IMR-90 (cell line): Measurements from ENCODE around the gene PARK7. TPM values are rescaled to one million over a fixed set of nuclear protein-coding genes. Genes with fewer than 3 reads are reported as not detected.

Experiments used
- ATAC-seq: fragments of 200-7000 bp; cut with Tn5 transposase; 2 replicates; pipeline ENCODE4 v1.9.1; 2020; ENCODE audit warnings: low read depth, mild to moderate bottlenecking, moderate library complexity
- BruUV-seq: library from RNA; stranded (reverse); fragments of 400-500 nt; replicated peaks from 2 replicates; lab custom pipeline; 2021; lab: Mats Ljungman, UMichigan
- CTCF ChIA-PET: fragments of 300-600 bp; formaldehyde crosslinking; extraction: SDS; loops from one replicate; lab custom pipeline; 2021; ENCODE audit warnings: antibody characterized with exemption; lab: Yijun Ruan, JAX
- POLR2A ChIA-PET: fragments of 300-600 bp; sonication (Branson Sonifier 250); formaldehyde crosslinking; loops from one replicate; lab custom pipeline; 2022; ENCODE audit warnings: antibody characterized with exemption; ENCODE audit not compliant: unreplicated experiment; lab: Charles Lee
- DNase-seq: peaks from one replicate; pipeline ENCODE4 v3.0.0; 2013
- H2AFZ ChIP-seq: replicated peaks from 2 replicates; pipeline ENCODE3; 2013; ENCODE audit warnings: low read length, mild to moderate bottlenecking; ENCODE audit not compliant: poor library complexity
- H2AK5ac ChIP-seq: 2 replicates; pipeline ENCODE4 v1.6.1; 2013; ENCODE audit warnings: low read depth, low read length, inconsistent platforms
- H2AK9ac ChIP-seq: replicated peaks from 2 replicates; pipeline ENCODE3; 2013; ENCODE audit warnings: mild to moderate bottlenecking, low read depth, low read length, moderate library complexity; ENCODE audit not compliant: poor library complexity
- H2BK120ac ChIP-seq: 2 replicates; pipeline ENCODE4 v1.6.1; 2013; ENCODE audit warnings: low read depth, low read length, inconsistent platforms
- H2BK15ac ChIP-seq: 3 replicates; pipeline ENCODE4 v1.6.1; 2013; ENCODE audit warnings: low read depth, low read length, inconsistent platforms
- H2BK20ac ChIP-seq: 2 replicates; pipeline ENCODE4 v1.6.1; 2013; ENCODE audit warnings: low read depth, mild to moderate bottlenecking, inconsistent platforms, low read length, moderate library complexity
- H2BK5ac ChIP-seq: 2 replicates; pipeline ENCODE4 v1.6.1; 2013; ENCODE audit warnings: mild to moderate bottlenecking, low read depth, low read length, inconsistent platforms; ENCODE audit not compliant: poor library complexity, severe bottlenecking
- H3K14ac ChIP-seq: replicated peaks from 2 replicates; pipeline ENCODE4 v1.6.1; 2013; ENCODE audit warnings: low read depth, low read length, inconsistent platforms
- H3K18ac ChIP-seq: 2 replicates; pipeline ENCODE4 v1.6.1; 2013; ENCODE audit warnings: low read depth, low read length, control low read depth
- H3K23ac ChIP-seq: 2 replicates; pipeline ENCODE4 v1.6.1; 2013; ENCODE audit warnings: low read depth, low read length, inconsistent platforms
- H3K27ac ChIP-seq: 2 replicates; pipeline ENCODE4 v1.5.1; 2013; ENCODE audit warnings: mild to moderate bottlenecking, control low read depth, low read length; ENCODE audit not compliant: insufficient read depth
- H3K27me3 ChIP-seq: 2 replicates; pipeline ENCODE4 v1.6.1; 2013; ENCODE audit warnings: low read length; ENCODE audit not compliant: control insufficient read depth, insufficient read depth
- H3K36me3 ChIP-seq: 2 replicates; pipeline ENCODE4 v1.6.1; 2013; ENCODE audit warnings: low read length, mixed read lengths; ENCODE audit not compliant: control insufficient read depth, insufficient read depth
- H3K4ac ChIP-seq: 2 replicates; pipeline ENCODE4 v1.6.1; 2013; ENCODE audit warnings: low read depth, low read length, inconsistent platforms
- H3K4me1 ChIP-seq: 2 replicates; pipeline ENCODE4 v1.6.1; 2013; ENCODE audit warnings: low read length, mixed read lengths; ENCODE audit not compliant: control insufficient read depth, insufficient read depth
- H3K4me2 ChIP-seq: 2 replicates; pipeline ENCODE4 v1.6.1; 2013; ENCODE audit warnings: low read depth, mild to moderate bottlenecking, control low read depth, low read length, moderate library complexity
- H3K4me3 ChIP-seq: 2 replicates; pipeline ENCODE4 v1.5.1; 2013; ENCODE audit warnings: low read depth, mild to moderate bottlenecking, control low read depth, low read length, moderate library complexity; ENCODE audit not compliant: insufficient read depth
- H3K56ac ChIP-seq: 2 replicates; pipeline ENCODE4 v1.6.1; 2013; ENCODE audit warnings: low read length, inconsistent platforms; ENCODE audit not compliant: insufficient read depth; ENCODE audit errors: extremely low read depth
- H3K79me1 ChIP-seq, 2 experiments: 2 replicates each; pipeline ENCODE4 v1.6.1; 2013; ENCODE audit warnings: low read length in 2 of 2, inconsistent platforms in 1 of 2, low read depth in 1 of 2
- H3K9ac ChIP-seq: 2 replicates; pipeline ENCODE4 v1.6.1; 2013; ENCODE audit warnings: low read depth, low read length, control low read depth
- H3K9me1 ChIP-seq: 2 replicates; pipeline ENCODE4 v1.6.1; 2013; ENCODE audit warnings: low read length, inconsistent platforms; ENCODE audit not compliant: insufficient read depth
- H3K9me3 ChIP-seq: 2 replicates; pipeline ENCODE4 v1.6.1; 2013; ENCODE audit warnings: low read length; ENCODE audit not compliant: control insufficient read depth, insufficient read depth
- H4K20me1 ChIP-seq: 2 replicates; pipeline ENCODE4 v1.6.1; 2013; ENCODE audit warnings: low read length, inconsistent platforms; ENCODE audit not compliant: insufficient read depth
- H4K5ac ChIP-seq: 2 replicates; pipeline ENCODE4 v1.6.1; 2013; ENCODE audit warnings: mild to moderate bottlenecking, low read depth, low read length, control low read depth
- H4K8ac ChIP-seq, 2 experiments: 2 replicates each; pipeline ENCODE4 v1.6.1; 2013; ENCODE audit warnings: low read depth in 2 of 2, low read length in 2 of 2, control low read depth in 1 of 2, inconsistent platforms in 1 of 2
- H4K91ac ChIP-seq: 2 replicates; pipeline ENCODE4 v1.6.1; 2013; ENCODE audit warnings: low read depth, low read length, inconsistent platforms; ENCODE audit not compliant: insufficient read depth
- BHLHE40 ChIP-seq: fragments of 150-350 bp; IDR thresholded peaks from 2 replicates; pipeline ENCODE4 v1.6.1; 2016; ENCODE audit warnings: mild to moderate bottlenecking, low read depth, low read length
- CEBPB ChIP-seq: IDR thresholded peaks from 2 replicates; pipeline ENCODE4 v1.6.1; 2012; ENCODE audit warnings: low read depth, low read length, improper control_type of control experiment
- CHD1 ChIP-seq: IDR thresholded peaks from 2 replicates; pipeline ENCODE4 v1.6.1; 2012; ENCODE audit warnings: low read depth, low read length, improper control_type of control experiment
- ELK1 ChIP-seq: fragments of 150-350 bp; IDR thresholded peaks from 2 replicates; pipeline ENCODE4 v1.6.1; 2016; ENCODE audit warnings: low read depth, mild to moderate bottlenecking, low read length, moderate library complexity, borderline replicate concordance
- MAFK ChIP-seq: IDR thresholded peaks from 2 replicates; pipeline ENCODE4 v1.6.1; 2012; ENCODE audit warnings: low read depth, low read length, improper control_type of control experiment
- MAZ ChIP-seq: IDR thresholded peaks from 2 replicates; pipeline ENCODE4 v1.6.1; 2012; ENCODE audit warnings: low read depth, mild to moderate bottlenecking, low read length, improper control_type of control experiment, moderate library complexity, borderline replicate concordance
- MXI1 ChIP-seq: IDR thresholded peaks from 2 replicates; pipeline ENCODE4 v1.6.1; 2012; ENCODE audit warnings: low read depth, mild to moderate bottlenecking, low read length, moderate library complexity, borderline replicate concordance
- NFE2L2 ChIP-seq: fragments of 150-350 bp; IDR thresholded peaks from 2 replicates; pipeline ENCODE4 v1.6.1; 2016; ENCODE audit warnings: low read depth, mild to moderate bottlenecking, low read length
- POLR2A ChIP-seq: IDR thresholded peaks from 2 replicates; pipeline ENCODE4 v1.6.1; 2012; ENCODE audit warnings: mild to moderate bottlenecking, low read depth, low read length
- RAD21 ChIP-seq: IDR thresholded peaks from 2 replicates; pipeline ENCODE4 v1.6.1; 2012; ENCODE audit warnings: low read length, improper control_type of control experiment
- RCOR1 ChIP-seq: IDR thresholded peaks from 2 replicates; pipeline ENCODE4 v1.6.1; 2012; ENCODE audit warnings: mild to moderate bottlenecking, low read length, improper control_type of control experiment; ENCODE audit not compliant: insufficient replicate concordance
- RFX5 ChIP-seq: IDR thresholded peaks from 2 replicates; pipeline ENCODE4 v1.8.0; 2012; ENCODE audit warnings: low read depth, mild to moderate bottlenecking, low read length, moderate library complexity
- SMC3 ChIP-seq: fragments of 150-350 bp; IDR thresholded peaks from 2 replicates; pipeline ENCODE4 v1.6.1; 2016; ENCODE audit warnings: low read depth, mild to moderate bottlenecking, antibody characterized with exemption, low read length, moderate library complexity
- dilution Hi-C: fragments of 300-500 bp; cut with HindIII; formaldehyde crosslinking; loops from one replicate; pipeline ENCODE4 v1.14.3; 2018; ENCODE audit warnings: low sequenced_read_pairs; ENCODE audit not compliant: unreplicated experiment
- in situ Hi-C: fragments of 300-500 bp; cut with MboI; formaldehyde crosslinking; loops from 3 replicates; pipeline ENCODE4 v1.14.3; 2019; ENCODE audit warnings: low sequenced_read_pairs, inconsistent platforms, mixed read lengths
- intact Hi-C: fragments of 100-400 bp; cut with micrococcal nuclease; formaldehyde crosslinking; loops from 2 replicates; pipeline ENCODE4 v1.10.0; 2022
- polyA plus RNA-seq, 3 experiments: library from polyadenylated mRNA; depleted of rRNA; stranded (reverse); fragments of >200 nt; gene quantifications; 2 replicates each; pipeline ENCODE4 v1.2.3, GENCODE V29; 2012; ENCODE audit warnings: low replicate concordance in 1 of 3
- total RNA-seq: library from RNA; depleted of rRNA; stranded (reverse); fragments of >200 nt; gene quantifications from 2 replicates; pipeline ENCODE4 v1.2.3, GENCODE V29; 2012
- TF ChIP-seq, protein P1 (sequence below): fragments of 150-350 bp; IDR thresholded peaks from 2 replicates; pipeline ENCODE4 v1.6.1; 2017; ENCODE audit warnings: mild to moderate bottlenecking, antibody characterized with exemption, low read length, low read depth

Gene PARK7
- total and polyA plus RNA-seq, 2 of the 4 experiments (the other 2 are of a cell fraction): 207 to 357 TPM

- in situ Hi-C loops: no loop called here
- no peaks in the 10 kb centered on the region for H3K27me3 ChIP-seq
- no peak overlapping the region for H3K56ac ChIP-seq
- H2AFZ ChIP-seq: no peak overlapping the region
- ChIA-PET CTCF (interaction anchor here (6.7 kb wide), 1 partner anchor 45 kb away, joined by 21 read pairs; no protein-coding TSS in a partner anchor), POLR2A (no interaction called here)
- H2AK9ac ChIP-seq: no peak overlapping the region
- H2BK5ac ChIP-seq: peak overlapping the region; percentile 24
- no peak overlapping the region for H4K8ac ChIP-seq
- peaks cover 8% of the 10 kb centered on the region; the same call in 1 of the 2 replicates for H3K9me1 ChIP-seq
- DNase-seq (peak; percentile 59), ATAC-seq (no peak)
- no peak overlapping the region for H3K14ac ChIP-seq
- 0 out of 2 replicates have a peak, but pooled peaks have one; percentile 41 for TF ChIP-seq POLR2A
- no peak for TF ChIP-seq SMC3
- TF ChIP-seq, protein P1, sequence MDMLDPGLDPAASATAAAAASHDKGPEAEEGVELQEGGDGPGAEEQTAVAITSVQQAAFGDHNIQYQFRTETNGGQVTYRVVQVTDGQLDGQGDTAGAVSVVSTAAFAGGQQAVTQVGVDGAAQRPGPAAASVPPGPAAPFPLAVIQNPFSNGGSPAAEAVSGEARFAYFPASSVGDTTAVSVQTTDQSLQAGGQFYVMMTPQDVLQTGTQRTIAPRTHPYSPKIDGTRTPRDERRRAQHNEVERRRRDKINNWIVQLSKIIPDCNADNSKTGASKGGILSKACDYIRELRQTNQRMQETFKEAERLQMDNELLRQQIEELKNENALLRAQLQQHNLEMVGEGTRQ: no peak
- no peak for TF ChIP-seq CHD1
- no peak for TF ChIP-seq RCOR1
- no peak for TF ChIP-seq MAFK
- no peak for TF ChIP-seq BHLHE40
- TF ChIP-seq MAZ: no peak
- TF ChIP-seq ELK1: no peak
- TF ChIP-seq NFE2L2: no peak
- no peak for TF ChIP-seq MXI1
- TF ChIP-seq RFX5: no peak
- TF ChIP-seq CEBPB: peak; percentile 20; the same call in 1 of the 2 replicates
- TF ChIP-seq RAD21: no peak
- dilution Hi-C loops: loop anchor here (25.0 kb wide), 1 partner anchor 292 kb away; the partner anchor contains the start of gene SLC45A1
- no peak overlapping the region for H3K23ac ChIP-seq
- H4K20me1 ChIP-seq: peaks cover 97% of the 10 kb centered on the region
- H2BK15ac ChIP-seq: no peak overlapping the region
- no peak overlapping the region for H4K5ac ChIP-seq
- H3K36me3 ChIP-seq: peaks cover 7% of the 10 kb centered on the region
- peak overlapping the region; percentile 52 for H3K4me2 ChIP-seq
- no peak overlapping the region for H3K18ac ChIP-seq
- no peak overlapping the region for H3K4me3 ChIP-seq
- no peak overlapping the region for H3K9ac ChIP-seq
- BruUV-seq: no TSS peak
- no peak overlapping the region for H3K27ac ChIP-seq
- H3K4ac ChIP-seq: no peak overlapping the region
- peaks cover 5 to 75% of the 10 kb centered on the region in 2 experiments; a peak in 3 of 4 replicates for H3K79me1 ChIP-seq
- no peak overlapping the region for H4K91ac ChIP-seq
- H3K4me1 ChIP-seq: peaks cover 19% of the 10 kb centered on the region
- H2BK120ac ChIP-seq: no peak overlapping the region
- H2AK5ac ChIP-seq: no peak overlapping the region
- intact Hi-C loops: loop anchor here (5.0 kb wide), 1 partner anchor 353 kb away; no protein-coding TSS in a partner anchor
- H3K9me3 ChIP-seq: no peaks in the 10 kb centered on the region
- no peak overlapping the region for H2BK20ac ChIP-seq
These were observed 58.5 kb downstream of the PARK7 start for GRCh38 chr1:8020032-8020431.
